HG03159 (cell line): Measurements from ENCODE around the gene FURIN.
"Not testable (repeated sequence)": the region's sequence is repeated elsewhere in the genome, so short reads cannot be mapped to it uniquely, and the experiment has no call there.

ENCODE experiments used
- ATAC-seq: cut with Tn5 transposase; IDR thresholded peaks from one replicate; pipeline ENCODE4 v1.9.1; 2021; ENCODE audit warnings: mild to moderate bottlenecking, moderate library complexity; ENCODE audit not compliant: unreplicated experiment

The FURIN gene

GRCh38 chr15:90901175-90902039, 33.0 kb downstream of the FURIN start:
- no peak for ATAC-seq

GRCh38 chr15:90902040-90902839, 33.9 kb downstream of the FURIN start:
- peak; percentile 59 for ATAC-seq

- peak; percentile 61 for ATAC-seq
Measured at GRCh38 chr15:90902840-90903732, 34.7 kb downstream of the FURIN start, which contains the start of gene MAN2A2. Gene MAN2A2, plus strand, starts transcription at chr15:90903302. Its CDS starts 906 bp downstream, at chr15:90904208.

- no peak for ATAC-seq
Measured at GRCh38 chr15:90903733-90904536, 35.5 kb downstream of the FURIN start.

GRCh38 chr15:90904746-90905145, 36.4 kb downstream of the FURIN start:
- ATAC-seq, result no peak

- no peak for ATAC-seq
Measured at GRCh38 chr15:90905306-90906180, 37.2 kb downstream of the FURIN start.

GRCh38 chr15:90906181-90906849, 37.9 kb downstream of the FURIN start:
- no peak for ATAC-seq

GRCh38 chr15:90907051-90907660, 38.8 kb downstream of the FURIN start:
- ATAC-seq, result no peak

GRCh38 chr15:90907838-90908507, 39.6 kb downstream of the FURIN start:
- no peak for ATAC-seq

- ATAC-seq, result not testable (repeated sequence)
Measured at GRCh38 chr15:90909449-90909848, 41.1 kb downstream of the FURIN start.

- ATAC-seq, result no peak
Measured at GRCh38 chr15:90909976-90910375, 41.6 kb downstream of the FURIN start.

GRCh38 chr15:90910441-90911301, 42.3 kb downstream of the FURIN start:
- no peak for ATAC-seq

- ATAC-seq, result no peak
Measured at GRCh38 chr15:90911302-90911623, 42.9 kb downstream of the FURIN start.

GRCh38 chr15:90911906-90912769, 43.8 kb downstream of the FURIN start:
- ATAC-seq, result no peak

- no peak for ATAC-seq
Measured at GRCh38 chr15:90912770-90913075, 44.3 kb downstream of the FURIN start.

- no peak for ATAC-seq
Measured at GRCh38 chr15:90913398-90913944, 45.1 kb downstream of the FURIN start.
